ENCODE measurements around the gene GZMM. TPM values are rescaled to one million over a fixed set of nuclear protein-coding genes. Genes with fewer than 3 reads are reported as not detected.

Gene GZMM
- total RNA-seq, 1 donor from 2014 or later, result 2.9 TPM

DNA sequence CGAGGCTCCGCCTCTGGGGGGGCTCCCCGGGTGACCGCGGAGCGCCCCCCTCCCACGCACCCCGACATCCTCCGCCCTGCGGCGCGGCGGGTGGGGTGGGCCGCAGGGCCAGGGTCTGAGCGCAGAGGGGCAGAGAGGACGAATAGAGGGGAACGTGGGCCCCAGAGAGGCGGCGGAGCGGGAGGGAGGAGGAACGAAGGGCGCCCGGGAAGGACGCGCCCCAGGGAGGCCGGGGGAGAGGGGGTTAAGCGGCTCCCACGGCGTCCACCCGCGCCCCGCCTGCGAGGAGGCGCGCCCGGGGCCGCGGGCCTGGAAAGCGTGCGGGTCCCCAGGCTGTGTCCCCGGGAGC lies 46.9 kb downstream of the GZMM start:
- H3K4me1 ChIP-seq, result peaks cover 8% of the 10 kb centered on the region
- H3K9me3 ChIP-seq, result no peaks in the 10 kb centered on the region
- intact Hi-C loops (cut with DNase I), result no loop called here
- no peak for DNase-seq
- no peaks in the 10 kb centered on the region for H3K36me3 ChIP-seq
- no peak overlapping the region for H3K4me3 ChIP-seq
- H3K27me3 ChIP-seq, result peaks cover 51% of the 10 kb centered on the region
- no peak for ATAC-seq
- TF ChIP-seq, protein P1, sequence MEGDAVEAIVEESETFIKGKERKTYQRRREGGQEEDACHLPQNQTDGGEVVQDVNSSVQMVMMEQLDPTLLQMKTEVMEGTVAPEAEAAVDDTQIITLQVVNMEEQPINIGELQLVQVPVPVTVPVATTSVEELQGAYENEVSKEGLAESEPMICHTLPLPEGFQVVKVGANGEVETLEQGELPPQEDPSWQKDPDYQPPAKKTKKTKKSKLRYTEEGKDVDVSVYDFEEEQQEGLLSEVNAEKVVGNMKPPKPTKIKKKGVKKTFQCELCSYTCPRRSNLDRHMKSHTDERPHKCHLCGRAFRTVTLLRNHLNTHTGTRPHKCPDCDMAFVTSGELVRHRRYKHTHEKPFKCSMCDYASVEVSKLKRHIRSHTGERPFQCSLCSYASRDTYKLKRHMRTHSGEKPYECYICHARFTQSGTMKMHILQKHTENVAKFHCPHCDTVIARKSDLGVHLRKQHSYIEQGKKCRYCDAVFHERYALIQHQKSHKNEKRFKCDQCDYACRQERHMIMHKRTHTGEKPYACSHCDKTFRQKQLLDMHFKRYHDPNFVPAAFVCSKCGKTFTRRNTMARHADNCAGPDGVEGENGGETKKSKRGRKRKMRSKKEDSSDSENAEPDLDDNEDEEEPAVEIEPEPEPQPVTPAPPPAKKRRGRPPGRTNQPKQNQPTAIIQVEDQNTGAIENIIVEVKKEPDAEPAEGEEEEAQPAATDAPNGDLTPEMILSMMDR (IDR thresholded peaks at IDR 0.05), result no peak
- no peak overlapping the region for H3K27ac ChIP-seq

DNA sequence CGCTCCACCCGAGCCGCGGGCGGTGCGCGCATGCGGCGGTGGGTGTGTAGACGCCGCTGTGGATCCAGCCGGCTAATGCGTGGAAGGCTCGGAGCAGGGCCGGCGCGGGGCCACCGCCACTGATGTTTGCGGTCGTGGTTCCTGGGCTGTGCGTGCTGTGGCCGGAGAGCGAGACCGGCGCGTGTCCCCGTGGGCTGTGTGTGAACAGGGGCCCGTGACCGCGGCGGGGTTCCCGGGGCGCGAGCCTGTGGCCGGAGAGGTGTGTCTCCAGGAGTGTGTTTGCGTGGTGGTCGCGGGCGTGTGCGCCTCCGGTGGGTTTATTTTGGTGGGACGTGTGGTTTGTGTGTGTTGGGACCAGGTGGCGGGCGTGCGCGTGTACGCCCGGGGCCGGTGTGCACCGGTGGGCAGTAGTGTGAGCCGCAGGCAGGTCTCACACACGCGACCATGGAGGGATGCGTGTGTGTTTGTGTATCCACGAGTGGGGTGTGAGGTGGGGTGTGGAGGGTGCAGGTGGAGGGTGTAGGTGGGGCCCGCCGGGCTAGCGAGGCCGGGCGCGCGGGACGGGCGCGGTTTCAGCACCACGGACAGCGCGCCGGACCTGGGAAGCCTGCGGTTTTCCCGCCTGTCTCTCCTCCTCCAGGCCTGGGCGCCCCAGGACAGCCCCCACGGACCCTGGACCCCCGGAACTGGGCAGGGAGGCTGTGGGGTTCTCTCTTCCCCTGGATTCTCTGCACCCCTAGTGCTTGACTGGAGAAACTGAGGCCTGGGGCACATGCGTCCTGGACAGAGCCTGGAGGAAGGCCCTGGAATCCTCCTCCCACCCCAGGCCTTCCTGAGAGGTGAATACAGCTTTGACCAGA lies 47.5 kb downstream of the GZMM start:
- H3K27me3 ChIP-seq, result peaks cover 51% of the 10 kb centered on the region
- ATAC-seq (peak; percentile 40), DNase-seq (peak; percentile 69)
- TF ChIP-seq, protein P1 (IDR thresholded peaks at IDR 0.05), result no peak
- H3K36me3 ChIP-seq, result no peaks in the 10 kb centered on the region
- H3K4me3 ChIP-seq, result no peak overlapping the region
- H3K27ac ChIP-seq, result no peak overlapping the region
- peaks cover 8% of the 10 kb centered on the region for H3K4me1 ChIP-seq
- intact Hi-C loops (cut with DNase I), result no loop called here
- H3K9me3 ChIP-seq, result no peaks in the 10 kb centered on the region

- intact Hi-C loops (cut with DNase I), result no loop called here
- Histone ChIP-seq H3K36me3 (no peaks in the 10 kb centered on the region), H3K9me3 (no peaks in the 10 kb centered on the region), H3K27ac (no peak overlapping the region), H3K27me3 (peaks cover 51% of the 10 kb centered on the region), H3K4me3 (no peak overlapping the region), H3K4me1 (peaks cover 8% of the 10 kb centered on the region)
- TF ChIP-seq, protein P1 (IDR thresholded peaks at IDR 0.05), result no peak
- ATAC-seq (no peak), DNase-seq (no peak)
These were observed 48.2 kb downstream of the GZMM start for GRCh38 chr19:592101-592500.

DNA sequence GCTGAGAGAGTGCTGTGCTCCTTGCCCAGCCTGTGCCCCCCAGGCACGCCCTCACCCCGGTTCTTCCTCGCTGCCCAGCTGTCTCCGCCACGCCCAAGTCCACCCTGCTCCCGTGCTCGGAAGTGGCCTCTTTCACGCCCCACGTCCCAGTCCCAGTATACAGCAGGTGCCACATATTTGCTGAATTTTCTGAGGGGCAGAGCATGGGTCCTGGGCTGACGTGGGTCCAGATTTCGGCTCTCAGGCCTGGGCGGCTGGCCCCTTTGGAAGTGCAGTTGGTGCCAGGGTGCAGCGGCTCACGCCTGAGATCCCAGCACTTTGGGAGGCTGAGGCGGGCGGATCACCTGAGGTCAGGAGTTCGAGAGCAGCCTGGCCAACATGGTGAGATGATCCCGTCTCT lies 49.2 kb downstream of the GZMM start:
- H3K27ac ChIP-seq, result no peak overlapping the region
- H3K4me3 ChIP-seq, result no peak overlapping the region
- H3K27me3 ChIP-seq, result peaks cover 45% of the 10 kb centered on the region
- TF ChIP-seq, protein P1 (IDR thresholded peaks at IDR 0.05), result no peak
- intact Hi-C loops (cut with DNase I), result no loop called here
- no peaks in the 10 kb centered on the region for H3K36me3 ChIP-seq
- peaks cover 6% of the 10 kb centered on the region for H3K4me1 ChIP-seq
- DNase-seq (no peak), ATAC-seq (no peak)
- no peaks in the 10 kb centered on the region for H3K9me3 ChIP-seq

DNA sequence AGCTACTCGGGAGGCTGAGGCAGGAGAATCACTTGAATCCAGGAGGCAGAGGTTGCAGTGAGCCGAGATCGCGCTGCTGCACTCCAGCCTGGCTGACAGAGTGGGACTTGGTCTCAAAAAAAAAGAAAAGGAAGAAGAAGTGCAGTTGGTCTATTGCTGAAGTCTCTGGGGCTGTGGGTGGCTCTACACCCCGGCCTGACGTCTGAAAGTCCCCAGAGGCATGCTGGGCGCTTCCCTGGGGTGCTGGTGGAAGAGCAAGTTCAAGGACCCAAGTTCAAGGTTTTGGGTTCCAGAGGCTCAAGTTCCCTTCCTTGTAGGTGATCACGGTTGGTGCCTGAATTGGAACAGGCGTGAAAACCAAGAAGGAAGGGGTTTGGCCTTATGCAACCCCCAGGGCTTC lies 49.7 kb downstream of the GZMM start:
- H3K4me3 ChIP-seq, result no peak overlapping the region
- DNase-seq, result no peak

More for the DNA sequence above, 49.7 kb downstream of the GZMM start:
- Histone ChIP-seq H3K27ac (no peak overlapping the region), H3K9me3 (no peaks in the 10 kb centered on the region), H3K36me3 (no peaks in the 10 kb centered on the region), H3K27me3 (peaks cover 41% of the 10 kb centered on the region), H3K4me1 (peaks cover 1% of the 10 kb centered on the region)
- intact Hi-C loops (cut with DNase I), result no loop called here
- TF ChIP-seq, protein P1 (IDR thresholded peaks at IDR 0.05), result no peak
- no peak for ATAC-seq
